CD4-positive, alpha-beta T cell treated with Interleukin-10 for 1 hour (primary cell): ENCODE data around the gene KPNB1.

ENCODE experiments used
- DNase-seq: peaks from one replicate; pipeline ENCODE4 v3.0.0-alpha.2; 2020

Gene KPNB1

GRCh38 chr17:47638903-47639302 lies 10.8 kb upstream of the KPNB1 start:
- no peak for DNase-seq

- DNase-seq: no peak
These were observed 9.6 kb upstream of the KPNB1 start for GRCh38 chr17:47640076-47640475.

GRCh38 chr17:47641202-47641601 lies 8.5 kb upstream of the KPNB1 start:
- no peak for DNase-seq

- DNase-seq: no peak
These were observed 6.6 kb upstream of the KPNB1 start for GRCh38 chr17:47643116-47643515.

- no peak for DNase-seq
These were observed 5.4 kb upstream of the KPNB1 start for GRCh38 chr17:47644324-47644723.

GRCh38 chr17:47649972-47650524 lies 329 bp downstream of the KPNB1 start:
- DNase-seq: no peak

GRCh38 chr17:47650525-47651522 lies 1.1 kb downstream of the KPNB1 start:
- DNase-seq: peak; percentile 94

GRCh38 chr17:47651704-47652103 lies 2.0 kb downstream of the KPNB1 start:
- DNase-seq: no peak

GRCh38 chr17:47652570-47652969 lies 2.9 kb downstream of the KPNB1 start:
- no peak for DNase-seq

GRCh38 chr17:47653442-47653841 lies 3.7 kb downstream of the KPNB1 start:
- no peak for DNase-seq

GRCh38 chr17:47654991-47655390 lies 5.3 kb downstream of the KPNB1 start:
- no peak for DNase-seq

- DNase-seq: peak; percentile 61
These were observed 10.4 kb downstream of the KPNB1 start for GRCh38 chr17:47660064-47660492.

GRCh38 chr17:47663912-47664623 lies 14.3 kb downstream of the KPNB1 start:
- DNase-seq: peak; percentile 82

- DNase-seq: no peak
These were observed 14.9 kb downstream of the KPNB1 start for GRCh38 chr17:47664624-47664941.

- DNase-seq: no peak
These were observed 15.9 kb downstream of the KPNB1 start for GRCh38 chr17:47665655-47666054.

GRCh38 chr17:47669081-47669480 lies 19.4 kb downstream of the KPNB1 start:
- DNase-seq: no peak

- peak; percentile 17 for DNase-seq
These were observed 20.3 kb downstream of the KPNB1 start for GRCh38 chr17:47670064-47670463.

- no peak for DNase-seq
These were observed 24.8 kb downstream of the KPNB1 start for GRCh38 chr17:47674499-47674898.

- no peak for DNase-seq
These were observed 25.9 kb downstream of the KPNB1 start for GRCh38 chr17:47675380-47676198.

- no peak for DNase-seq
These were observed 26.4 kb downstream of the KPNB1 start for GRCh38 chr17:47676199-47676472.

- no peak for DNase-seq
These were observed 26.9 kb downstream of the KPNB1 start for GRCh38 chr17:47676510-47677165.

GRCh38 chr17:47678196-47678595 lies 28.5 kb downstream of the KPNB1 start:
- no peak for DNase-seq

- no peak for DNase-seq
These were observed 32.4 kb downstream of the KPNB1 start for GRCh38 chr17:47682138-47682537.
